GM12878 (cell line): Measurements from ENCODE around the gene CHMP3.
"Not testable (repeated sequence)": the region's sequence is repeated elsewhere in the genome, so short reads cannot be mapped to it uniquely, and the experiment has no call there.

ENCODE experiments used
- CBX3 ChIP-seq: fragments of 200-600 bp; sonication (generic); IDR thresholded peaks from 2 replicates; pipeline ENCODE4 v1.6.1; 2016; ENCODE audit warnings: low read depth, borderline replicate concordance
- E2F4 ChIP-seq: IDR thresholded peaks from 2 replicates; pipeline ENCODE4 v1.6.1; 2012; ENCODE audit warnings: low read depth, low read length, improper control_type of control experiment
- EZH2 ChIP-seq: IDR thresholded peaks from 2 replicates; pipeline ENCODE4 v1.6.1; 2012; ENCODE audit warnings: low read depth, mild to moderate bottlenecking, control low read depth, inconsistent platforms, low read length, borderline replicate concordance; ENCODE audit not compliant: control insufficient read depth
- MAX ChIP-seq: IDR thresholded peaks from 2 replicates; pipeline ENCODE4 v1.6.1; 2012; ENCODE audit warnings: low read depth, low read length, improper control_type of control experiment
- MXI1 ChIP-seq: fragments of 150-350 bp; IDR thresholded peaks from 2 replicates; pipeline ENCODE4 v1.6.1; 2011; ENCODE audit warnings: low read depth, mild to moderate bottlenecking, inconsistent platforms, low read length, improper control_type of control experiment
- MYC ChIP-seq: IDR thresholded peaks from 2 replicates; pipeline ENCODE4 v1.6.1; 2011; ENCODE audit warnings: mild to moderate bottlenecking, low read length, moderate library complexity, inconsistent platforms; ENCODE audit not compliant: insufficient read depth, insufficient replicate concordance, insufficient read length, severe bottlenecking
- POLR2A ChIP-seq: IDR thresholded peaks from 2 replicates; pipeline ENCODE4 v1.6.1; 2011; ENCODE audit warnings: low read depth, mild to moderate bottlenecking, low read length
- SPI1 ChIP-seq: IDR thresholded peaks from 2 replicates; pipeline ENCODE4 v1.6.1; 2011; ENCODE audit warnings: low read depth, mild to moderate bottlenecking, low read length, moderate library complexity, borderline replicate concordance; ENCODE audit not compliant: insufficient read depth
- YY1 ChIP-seq: IDR thresholded peaks from 2 replicates; pipeline ENCODE4 v1.6.1; 2011; ENCODE audit warnings: low read depth, mild to moderate bottlenecking, low read length
- ZBED1 ChIP-seq: IDR thresholded peaks from 2 replicates; pipeline ENCODE4 v1.6.1; 2016; ENCODE audit warnings: borderline replicate concordance

GRCh38 chr2:86496391-86496790, 66.9 kb downstream of the CHMP3 start:
- TF ChIP-seq E2F4, POLR2A, MXI1, YY1, ZBED1, EZH2, MAX, CBX3, MYC, SPI1: not testable (repeated sequence)
